ENCODE data around the gene WDFY3. TPM values are rescaled to one million over a fixed set of nuclear protein-coding genes. Genes with fewer than 3 reads are reported as not detected.

WDFY3 gene
- total and polyA plus RNA-seq, 9 of the 15 experiments (the other 6 are each of a cell fraction or from before 2014, with no cell fraction given), result 0.58 to 13.5 (median 9.4) TPM

DNA sequence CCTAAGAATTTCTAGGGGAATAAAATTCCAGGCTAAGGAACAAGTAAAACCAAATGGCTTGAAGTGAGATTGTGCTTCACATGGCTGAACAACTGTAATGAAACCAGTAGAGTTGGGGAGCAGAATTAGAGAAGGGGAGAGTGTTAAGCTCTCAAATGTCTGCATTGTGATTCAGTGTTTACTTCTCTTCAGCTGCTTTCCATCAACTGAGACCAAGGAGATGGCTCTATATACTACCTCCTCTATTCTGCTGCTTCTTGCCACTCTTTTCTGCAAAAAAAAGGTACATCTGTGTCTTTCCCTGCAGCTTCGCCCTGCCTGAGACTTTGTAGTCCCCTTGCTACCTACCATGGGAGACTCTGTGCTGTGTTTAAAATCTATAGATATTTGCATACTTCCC lies 73.5 kb downstream of the WDFY3 start (continued):
- TF ChIP-seq ZNF318 (IDR thresholded peaks at IDR 0.05; ENCODE audit: borderline replicate concordance in 1 of 2, low read depth in 1 of 2), result no peak
- TF ChIP-seq MBD2 (IDR thresholded peaks at IDR 0.05; ENCODE audit: borderline replicate concordance, low read depth), result no peak
- no peak for TF ChIP-seq EZH2 (IDR thresholded peaks at IDR 0.05; ENCODE audit: borderline replicate concordance, low read depth, low read length)
- no peak for TF ChIP-seq TRIM24 (IDR thresholded peaks at IDR 0.05)
- TF ChIP-seq DDX20 (tag; IDR thresholded peaks at IDR 0.05; ENCODE audit: low read depth), result no peak
- TF ChIP-seq PTRF (tag; IDR thresholded peaks at IDR 0.05), result no peak
